Left colon (tissue), 2 donors: Measurements from ENCODE around the gene FBLN2. TPM values are rescaled to one million over a fixed set of nuclear protein-coding genes. Genes with fewer than 3 reads are reported as not detected.

Experiments
- ATAC-seq: fragments of 200-7000 bp; cut with Tn5 transposase; one replicate; pipeline ENCODE4 v1.9.1; 2020; ENCODE audit warnings: mild to moderate bottlenecking, moderate library complexity
- DNase-seq, 2 donors: peaks; one replicate each; pipeline ENCODE4 v3.0.0-alpha.2; 2020
- intact Hi-C, 2 donors: fragments of 100-400 bp; cut with DNase I in 1 of 2; cut with micrococcal nuclease in 1 of 2; formaldehyde crosslinking; loops; one replicate each; pipeline versions ENCODE4 v1.11.2 to v1.14.0; 2022; cut with DNase I, micrococcal nuclease
- total RNA-seq, 2 donors: library from RNA; stranded (reverse); fragmentation: NEBNext Ultra II Directional; extraction: Animal tissue kit (Norgen Biotek cat#: 25700); gene quantifications; one replicate each; pipeline ENCODE4 v1.2.1, GENCODE V29; 2021
- donor health status: DM: no; HTN: no; CAD: no.
- donor health status: DM: yes; HTN: yes; CAD: no.

The FBLN2 gene
- total RNA-seq, 2 donors from 2014 or later: 20.7 to 22.8 TPM

DNA sequence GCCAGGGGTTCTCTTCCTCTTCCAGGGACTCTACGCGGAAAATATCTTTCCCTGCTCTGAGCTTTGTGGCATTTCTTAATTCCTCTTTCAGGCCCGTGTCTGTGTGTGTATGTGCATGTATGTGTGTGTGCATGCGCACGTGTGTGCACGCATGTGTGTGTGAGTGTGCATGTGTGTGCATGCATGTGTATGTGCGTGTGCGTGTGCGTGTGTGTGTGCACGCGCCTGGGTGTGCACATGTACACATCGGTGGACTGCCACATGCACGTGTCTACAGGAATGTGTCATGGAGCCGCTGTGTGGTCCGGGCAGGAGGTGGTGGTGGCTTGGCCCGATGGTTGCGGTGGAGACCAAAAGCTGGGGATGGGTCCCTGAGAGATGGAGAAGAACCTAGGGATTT, 133.0 kb downstream of the FBLN2 start:
- no peak for DNase-seq
- intact Hi-C loops: no loop called here
- ATAC-seq: no peak

DNA sequence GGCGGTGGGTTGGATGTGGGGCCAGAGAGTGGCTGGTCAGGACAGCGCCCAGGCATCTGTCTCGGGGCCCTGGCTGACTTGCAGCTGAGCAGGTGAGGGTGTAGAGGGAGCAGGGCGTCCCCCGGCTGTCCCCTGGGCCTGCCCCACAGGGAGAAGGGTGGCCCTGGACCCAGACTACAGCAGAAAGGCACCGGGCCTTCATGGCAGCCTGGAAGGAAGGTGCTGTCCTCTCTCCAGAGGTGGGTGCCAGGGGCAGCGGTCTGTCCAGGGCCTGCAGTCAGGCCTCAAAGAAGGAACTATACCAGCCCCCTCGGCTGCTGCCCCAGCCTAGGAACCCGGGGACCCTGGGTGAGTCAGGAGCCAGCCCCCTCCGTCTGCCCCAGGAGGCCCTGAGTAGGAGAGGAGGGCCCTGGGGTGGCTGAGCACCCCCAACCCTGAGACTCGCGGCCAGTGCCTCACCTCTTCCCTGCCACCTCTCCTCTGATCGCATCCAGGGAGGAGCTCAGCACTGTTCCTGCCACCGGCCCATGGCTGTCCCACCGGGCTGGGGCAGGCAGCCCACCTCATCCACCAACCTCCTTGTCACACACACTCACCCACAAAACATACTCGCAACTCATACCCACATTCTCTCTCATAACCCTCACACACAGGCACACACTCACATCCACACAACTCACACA, 133.5 kb downstream of the FBLN2 start:
- ATAC-seq: no peak
- intact Hi-C loops: no loop called here

DNA sequence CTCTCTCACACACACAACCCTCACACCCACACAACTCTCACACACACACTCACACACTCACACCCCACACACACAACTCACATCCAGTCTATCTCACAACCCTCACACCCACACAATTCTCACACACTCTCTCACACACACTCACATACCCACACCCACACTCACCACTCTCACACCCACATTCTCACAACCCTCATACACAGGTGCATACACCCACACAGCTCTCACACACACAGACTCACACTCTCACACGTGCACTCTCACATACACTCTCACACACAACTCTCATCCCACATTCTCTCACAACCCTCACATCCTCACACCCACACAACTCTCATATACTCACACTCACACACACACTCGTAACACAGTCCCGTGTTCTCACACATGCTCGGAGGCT, 134.4 kb downstream of the FBLN2 start:
- ATAC-seq: no peak
- no peak for DNase-seq
- intact Hi-C loops: no loop called here

More for the DNA sequence above, 133.5 kb downstream of the FBLN2 start:
- no peak for DNase-seq

DNA sequence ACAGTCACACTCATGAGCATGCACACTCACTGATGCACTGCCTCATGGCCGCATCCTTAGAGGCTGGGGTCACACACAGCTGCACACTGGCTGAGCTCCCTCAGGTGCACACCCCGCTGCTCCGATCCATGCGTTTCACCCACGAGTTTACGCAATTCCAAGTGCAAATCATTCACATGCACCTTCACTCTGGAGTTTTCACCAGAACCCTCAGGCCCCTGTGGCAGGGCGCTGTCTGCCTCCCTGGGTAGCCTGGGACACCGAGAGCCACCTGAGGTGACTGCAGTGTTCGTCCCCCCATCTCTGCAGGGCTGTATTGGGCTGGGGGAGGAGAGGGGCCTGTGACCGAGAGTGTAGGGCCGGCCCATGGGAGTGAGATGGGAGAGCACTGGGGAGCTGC, 134.8 kb downstream of the FBLN2 start:
- ATAC-seq (no peak), DNase-seq (no peak)
- intact Hi-C loops: no loop called here

DNA sequence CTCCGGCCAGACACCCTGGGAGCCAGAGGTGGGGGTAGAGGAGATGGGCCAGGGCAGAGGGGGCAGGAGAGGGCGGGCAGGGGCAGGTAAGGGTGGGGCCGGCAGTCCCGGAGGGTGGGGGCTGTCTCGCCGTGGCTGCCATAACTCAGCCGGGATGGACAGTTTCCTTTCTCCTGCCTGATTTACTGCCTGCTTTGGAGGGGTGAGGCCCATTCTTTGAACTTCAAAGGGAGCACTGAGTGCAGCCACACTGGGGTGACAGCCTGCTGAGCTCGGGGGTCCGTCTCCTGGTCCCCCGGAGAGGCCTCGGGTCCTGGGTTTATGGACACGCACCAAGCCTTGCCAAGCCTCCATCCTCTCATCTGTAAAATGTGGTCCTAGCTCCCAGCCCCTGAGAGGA, 135.4 kb downstream of the FBLN2 start:
- intact Hi-C loops: no loop called here
- DNase-seq (no peak), ATAC-seq (no peak)

DNA sequence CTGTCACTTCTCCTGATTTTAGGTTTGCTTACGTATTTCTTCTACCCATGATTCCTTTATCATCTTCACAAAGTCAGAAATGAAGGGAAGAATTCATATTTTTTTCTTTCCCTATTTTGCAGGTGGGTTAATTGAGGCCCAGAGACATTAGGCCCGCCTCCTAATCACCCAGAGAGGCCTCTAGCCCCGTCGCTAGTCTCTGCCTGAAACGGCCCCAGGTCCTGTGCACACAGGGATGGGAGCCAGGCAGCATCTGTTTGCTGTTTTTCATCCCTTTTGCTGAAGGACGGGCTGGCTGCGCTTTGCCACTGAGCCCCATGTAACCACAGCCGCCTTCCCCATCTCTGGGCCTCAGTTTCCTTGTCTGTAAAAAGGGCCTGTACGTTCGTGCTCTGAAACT, 135.9 kb downstream of the FBLN2 start:
- no peak for DNase-seq
- ATAC-seq: no peak
- intact Hi-C loops: no loop called here

DNA sequence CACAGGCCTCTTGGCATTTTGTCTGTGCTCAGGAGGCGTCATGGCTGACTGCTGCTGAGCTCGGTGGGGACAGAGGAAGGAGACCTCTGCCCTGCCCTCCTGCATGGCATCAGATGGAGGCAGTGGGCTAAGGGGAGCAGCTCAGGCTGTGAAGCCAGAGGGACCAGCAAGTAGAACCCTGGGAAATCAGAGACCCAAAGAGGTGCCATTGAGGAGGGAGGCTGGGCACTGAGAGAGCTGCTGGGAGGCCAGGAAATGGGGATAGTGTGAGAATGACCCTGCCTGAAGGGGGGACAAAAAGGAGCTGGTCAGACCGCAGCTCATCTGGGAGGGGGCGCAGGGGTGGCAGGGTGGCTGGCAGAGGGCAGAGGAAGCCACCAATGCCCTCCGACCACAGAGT, 136.8 kb downstream of the FBLN2 start:
- intact Hi-C loops: no loop called here
- ATAC-seq (no peak), DNase-seq (no peak)

DNA sequence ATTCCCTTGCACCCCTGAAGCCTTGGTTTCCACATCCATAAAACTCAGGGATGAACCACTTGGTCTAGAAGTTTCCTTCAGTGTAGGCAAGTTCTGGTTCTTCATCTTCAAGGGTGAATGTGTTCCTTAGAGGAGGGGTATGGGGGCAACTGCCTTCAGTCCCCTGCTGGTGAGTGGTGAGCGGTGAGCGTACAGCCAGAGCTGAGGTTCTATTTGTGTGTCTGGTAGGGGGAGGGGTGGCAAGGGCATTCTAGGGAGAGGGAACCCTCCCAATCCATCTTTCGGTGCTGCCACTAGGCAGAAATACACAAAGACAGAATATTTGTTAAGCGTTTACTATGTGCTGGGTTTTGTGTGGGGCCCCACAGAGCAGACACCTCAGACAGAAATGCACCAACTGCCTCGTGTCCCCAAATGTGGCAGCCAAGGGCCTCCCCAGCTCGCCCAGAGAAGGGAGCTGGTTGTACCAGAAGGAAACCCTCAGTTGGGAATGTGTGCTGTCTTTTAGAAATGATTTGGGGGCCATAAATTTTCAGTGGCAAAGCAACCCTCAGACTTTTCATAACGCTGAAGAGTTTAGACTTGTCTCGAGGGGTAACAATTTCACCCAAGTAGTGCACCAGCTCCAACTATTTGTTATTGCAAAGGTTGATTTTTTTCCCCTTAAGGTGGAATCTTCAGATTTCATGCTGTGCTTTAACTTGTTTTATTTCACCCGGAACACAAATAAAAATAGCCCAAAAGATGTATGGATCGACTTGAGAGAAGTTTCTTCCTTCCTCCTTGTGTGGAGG, 137.6 kb downstream of the FBLN2 start:
- DNase-seq (no peak), ATAC-seq (no peak)
- intact Hi-C loops: no loop called here

DNA sequence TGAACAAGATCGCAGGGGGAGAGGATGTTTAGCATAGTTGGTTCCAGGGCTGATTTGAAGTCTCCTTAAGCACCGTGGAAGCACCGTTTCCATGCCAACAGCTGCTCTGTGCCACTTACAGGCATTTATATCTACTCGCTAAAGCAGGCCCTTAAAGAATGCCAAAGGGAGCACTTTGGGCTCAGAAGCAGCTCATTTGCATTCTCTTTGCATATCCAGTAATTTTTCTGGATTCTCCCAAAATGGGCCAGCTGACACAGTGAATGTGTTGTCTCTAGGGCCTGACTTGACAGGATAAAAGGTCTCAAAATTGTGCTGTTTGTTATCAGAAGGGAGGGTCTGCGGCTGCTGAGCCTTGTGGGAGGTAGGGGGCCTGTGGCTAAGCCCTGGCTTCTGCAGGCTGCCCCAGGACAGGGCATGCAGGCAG, 138.6 kb downstream of the FBLN2 start:
- ATAC-seq (no peak), DNase-seq (no peak)
- intact Hi-C loops: no loop called here

Other genes starting within 250 kb of the FBLN2 start
- gene NUP210, start 128.8 kb upstream of the FBLN2 start, total RNA-seq: 1 to 10 TPM; 5.6 to 9.1 TPM
- 10 to 100 TPM; 27.1 to 28.2 TPM for gene HDAC11, start 68.8 kb upstream of the FBLN2 start, total RNA-seq